HG02759 (cell line): Measurements from ENCODE around the gene DLG2.

Source experiments
- ATAC-seq: cut with Tn5 transposase; IDR thresholded peaks from one replicate; pipeline ENCODE4 v1.9.1; 2021; ENCODE audit warnings: mild to moderate bottlenecking, moderate library complexity; ENCODE audit not compliant: unreplicated experiment

Gene DLG2

DNA sequence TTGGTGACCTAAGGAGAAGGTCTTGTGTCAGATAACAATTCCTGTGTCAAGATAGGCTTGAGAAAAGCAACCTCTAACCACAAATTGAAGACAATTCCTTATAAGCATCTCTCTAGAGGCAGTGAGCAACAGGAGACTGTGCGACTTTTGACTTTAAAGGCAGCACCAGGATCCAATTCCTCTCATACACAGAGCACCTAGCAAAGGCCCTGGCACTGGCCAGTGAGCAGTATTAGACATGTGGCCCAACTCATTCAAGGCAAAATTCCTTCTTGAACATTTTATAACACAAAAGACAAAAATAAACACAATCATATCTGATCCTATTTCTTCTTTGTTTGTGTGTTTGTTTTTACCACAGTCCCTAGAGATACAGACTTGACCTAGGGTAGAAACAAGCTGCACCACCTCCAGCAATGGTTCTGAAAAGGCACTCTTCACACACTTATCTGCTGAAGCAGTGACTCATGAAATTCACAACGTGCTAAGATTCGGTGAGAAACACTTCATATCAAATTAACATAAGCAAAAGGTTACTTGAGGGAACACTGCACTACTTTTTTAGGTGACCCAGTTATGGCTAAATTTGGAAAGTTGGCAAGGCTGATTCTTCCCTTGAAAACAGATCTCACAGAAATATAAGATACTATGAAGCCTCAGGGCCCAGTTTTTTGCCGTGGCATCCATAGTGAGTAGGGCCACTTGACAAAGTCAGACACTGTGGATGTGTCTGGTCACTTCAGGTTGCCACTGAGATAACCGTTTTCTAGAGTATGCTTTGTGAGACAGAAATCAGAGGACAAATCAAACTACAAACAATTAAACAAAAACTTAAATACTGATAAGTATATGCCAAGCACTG, 1018.9 kb downstream of the DLG2 start:
- no peak for ATAC-seq

DNA sequence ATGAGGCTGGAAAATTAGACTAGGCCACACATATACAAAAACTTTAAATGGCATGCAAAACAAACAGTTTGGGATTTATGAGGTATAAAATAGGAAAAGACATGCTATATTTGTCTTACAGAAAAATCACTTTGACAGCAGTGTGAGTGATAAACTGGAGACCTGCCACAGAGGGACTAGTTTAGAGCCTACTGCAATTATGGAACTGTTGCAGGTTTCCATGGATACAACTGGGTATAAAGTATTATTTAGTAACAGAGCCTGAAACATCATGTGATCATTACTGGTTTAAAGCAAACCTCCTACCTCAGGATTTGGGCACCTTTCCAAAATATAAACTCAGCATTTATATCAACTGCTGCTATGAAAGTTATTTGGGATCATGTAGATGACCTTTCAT, 1032.5 kb downstream of the DLG2 start:
- no peak for ATAC-seq

DNA sequence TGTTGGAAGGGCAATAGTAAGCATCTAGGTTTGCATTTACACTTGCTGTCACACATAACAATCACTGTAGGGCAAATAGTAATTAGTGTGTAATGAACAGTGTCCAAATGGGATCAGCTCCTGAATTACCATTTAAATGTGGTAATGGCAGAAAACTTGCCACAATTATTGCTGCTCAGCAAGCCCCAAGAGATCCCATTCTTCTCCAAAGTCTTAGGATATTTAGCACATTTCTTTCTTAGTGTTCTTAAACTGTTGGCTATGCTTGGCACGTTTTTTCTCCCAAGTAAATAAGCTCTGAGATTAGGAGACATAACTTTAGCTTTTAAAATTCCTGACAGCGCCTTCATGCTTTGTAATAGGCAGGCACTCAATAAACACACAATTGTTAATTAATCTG, 1037.0 kb downstream of the DLG2 start:
- no peak for ATAC-seq

DNA sequence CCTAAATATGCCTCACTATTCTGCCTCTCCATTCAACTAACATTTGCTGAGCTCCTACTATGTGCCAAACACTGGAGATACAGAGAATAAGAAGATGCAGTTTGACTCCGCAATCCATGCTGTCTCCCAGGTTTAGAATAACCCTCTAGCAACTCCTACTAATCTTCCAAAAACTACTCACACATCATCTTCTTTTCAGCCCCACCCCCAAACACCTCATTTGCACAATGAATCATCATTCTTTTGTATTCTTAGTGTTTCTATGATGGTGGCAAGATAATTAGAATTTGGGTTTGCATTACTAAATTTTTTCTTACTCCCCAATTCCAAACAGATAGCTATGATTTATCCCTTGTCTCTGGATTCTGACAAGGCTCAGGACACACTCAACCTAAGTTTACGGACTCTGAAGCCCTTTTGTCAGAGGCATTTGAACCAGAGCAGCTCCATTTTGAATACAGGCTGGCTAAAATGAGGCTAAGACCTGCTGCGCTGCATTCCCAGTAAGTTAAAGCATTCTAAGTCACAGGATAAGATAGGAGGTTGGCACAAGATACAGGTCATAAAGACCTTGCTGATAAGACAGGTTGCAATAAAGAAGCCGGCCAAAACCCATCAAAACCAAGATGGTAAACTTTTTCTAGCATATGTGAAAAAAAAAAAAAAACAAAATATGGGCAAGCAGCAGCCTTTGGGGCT, 1038.9 kb downstream of the DLG2 start:
- no peak for ATAC-seq

DNA sequence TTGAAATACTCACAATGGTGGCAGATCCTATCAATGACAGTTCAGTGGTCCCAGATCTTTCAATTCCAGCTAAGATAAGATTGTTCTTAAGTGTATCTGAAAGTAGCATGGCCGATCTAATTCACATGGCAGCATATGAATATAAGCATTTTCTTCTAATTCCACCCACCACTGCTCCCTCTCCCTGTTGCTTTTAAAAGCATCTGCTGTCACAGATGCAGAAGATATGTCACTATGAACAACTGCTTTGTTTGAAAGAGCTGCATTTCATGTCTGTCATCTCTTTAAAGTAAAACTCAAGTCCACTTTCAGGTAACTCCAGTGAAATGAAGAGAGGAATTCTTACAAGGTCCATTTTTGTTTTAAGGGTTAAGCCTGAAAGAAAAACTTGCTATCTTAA, 1044.0 kb downstream of the DLG2 start:
- ATAC-seq, result no peak

DNA sequence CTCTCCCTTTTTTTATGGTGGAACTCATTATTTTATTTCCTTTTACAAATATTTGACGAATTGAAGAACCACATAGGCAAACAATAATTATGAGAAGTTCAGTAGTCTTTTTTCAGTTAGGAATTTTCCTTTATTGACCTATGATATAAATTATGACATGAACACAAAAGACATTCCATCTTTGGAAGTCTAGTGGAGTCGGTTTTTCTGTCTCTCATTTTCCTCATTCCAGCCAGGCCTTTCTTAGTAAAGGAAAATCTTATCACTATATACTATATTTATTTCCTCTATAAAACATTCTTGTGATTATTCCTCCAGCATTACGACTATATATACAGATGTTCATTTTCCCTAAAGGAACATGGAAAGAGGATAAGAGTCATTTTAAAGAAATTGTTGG, 1046.1 kb downstream of the DLG2 start:
- no peak for ATAC-seq

DNA sequence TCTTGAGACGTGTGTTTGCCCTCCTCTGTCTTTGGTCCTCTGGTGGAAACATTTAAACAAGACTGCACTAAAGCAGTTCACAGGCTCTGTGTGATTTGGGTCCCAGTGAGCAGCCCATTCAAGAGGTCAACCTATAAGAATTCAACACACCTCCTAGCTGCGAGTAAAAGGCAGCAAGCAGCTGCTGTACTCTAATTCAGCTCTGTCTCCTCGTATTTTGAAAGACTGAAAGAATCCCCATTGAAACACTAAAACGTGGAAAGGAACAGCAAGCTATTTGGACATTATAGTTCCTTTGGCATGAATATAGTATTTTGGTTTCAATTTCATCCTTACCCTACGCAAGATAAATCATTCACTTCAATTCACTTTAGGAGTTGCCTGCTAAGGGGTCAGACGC, 1046.7 kb downstream of the DLG2 start:
- ATAC-seq, result no peak

DNA sequence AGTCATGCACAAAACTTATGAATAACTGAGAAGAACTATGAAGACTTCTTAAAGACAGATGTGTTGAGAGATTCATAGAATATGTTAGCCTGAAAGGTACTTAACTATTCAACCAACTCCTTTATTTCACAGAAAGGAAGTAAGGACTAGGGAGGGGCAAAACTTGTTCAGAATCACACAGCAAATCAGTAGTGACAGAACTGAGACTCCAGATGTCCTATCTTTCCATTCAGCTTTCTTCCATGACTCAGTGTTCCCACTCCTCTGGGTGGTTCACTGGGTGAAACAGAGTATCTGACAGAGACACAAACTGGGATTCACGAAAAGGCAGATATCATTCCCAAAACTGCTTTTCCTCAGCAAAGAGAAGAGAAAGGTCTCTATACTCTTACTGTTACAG, 1053.3 kb downstream of the DLG2 start:
- no peak for ATAC-seq

DNA sequence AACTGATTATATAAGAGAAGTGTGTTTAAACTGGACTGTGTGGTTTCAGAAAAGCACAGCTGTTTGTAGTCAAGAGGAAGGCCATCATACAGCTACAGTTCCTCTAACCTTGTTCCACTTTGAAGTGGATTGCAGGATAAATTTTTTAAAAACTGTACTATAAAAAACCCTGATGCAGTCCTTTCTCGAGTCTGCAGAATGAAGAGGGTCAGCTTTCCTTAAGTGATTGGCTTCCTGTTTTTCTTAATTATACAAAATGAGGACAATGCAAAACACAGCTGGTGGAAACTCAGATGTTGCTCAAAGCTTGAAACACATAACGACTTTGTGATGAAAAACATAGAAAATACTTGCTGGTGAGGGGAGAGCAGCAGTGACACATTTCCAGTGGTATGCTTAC, 1060.5 kb downstream of the DLG2 start:
- no peak for ATAC-seq

DNA sequence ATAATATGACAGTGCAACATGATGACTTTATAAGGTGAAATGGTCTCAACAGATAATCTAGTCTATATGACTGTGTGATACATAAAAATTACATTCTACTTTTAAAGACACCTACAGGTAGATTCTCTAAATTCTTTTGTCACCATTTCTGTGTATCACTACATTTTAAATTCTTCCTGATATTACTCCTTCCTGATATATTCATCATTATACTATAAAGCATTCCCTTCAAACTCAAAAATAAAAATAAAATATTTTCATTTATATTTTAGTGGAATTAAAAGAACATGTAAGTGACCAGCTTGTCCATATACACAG, 1062.3 kb downstream of the DLG2 start:
- no peak for ATAC-seq

DNA sequence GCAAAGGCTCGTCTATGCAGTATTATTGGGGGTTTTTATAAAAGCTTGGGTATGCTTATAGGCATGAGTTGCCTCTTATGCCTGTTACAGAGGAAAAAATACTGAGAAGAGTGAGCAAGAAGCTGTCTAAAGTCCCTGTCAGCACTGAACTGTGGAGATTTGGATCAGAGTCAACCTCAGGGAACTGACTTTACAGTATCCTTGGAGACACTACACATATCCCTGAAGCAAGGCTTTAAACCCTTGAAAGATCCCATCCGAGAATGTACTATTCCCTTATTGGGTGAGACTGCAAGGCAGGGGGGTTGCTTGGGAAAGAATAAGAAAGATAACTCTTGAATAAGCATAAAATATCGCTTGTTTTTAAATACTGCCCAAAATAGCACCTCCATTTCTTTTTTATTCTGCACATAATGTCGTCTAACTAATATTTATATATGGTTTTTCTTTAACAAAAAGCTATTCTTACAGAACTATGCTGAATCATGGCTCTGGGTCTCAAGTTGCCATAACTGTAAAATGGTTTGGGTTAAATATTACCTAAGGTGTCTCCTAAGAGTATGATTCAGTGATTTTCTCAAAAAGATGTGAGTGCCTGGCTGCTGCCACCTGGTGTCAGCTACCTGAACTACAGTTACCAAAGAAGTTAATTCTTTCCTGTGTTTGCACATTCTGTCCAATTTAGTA, 1062.8 kb downstream of the DLG2 start:
- ATAC-seq, result peak; percentile 87

DNA sequence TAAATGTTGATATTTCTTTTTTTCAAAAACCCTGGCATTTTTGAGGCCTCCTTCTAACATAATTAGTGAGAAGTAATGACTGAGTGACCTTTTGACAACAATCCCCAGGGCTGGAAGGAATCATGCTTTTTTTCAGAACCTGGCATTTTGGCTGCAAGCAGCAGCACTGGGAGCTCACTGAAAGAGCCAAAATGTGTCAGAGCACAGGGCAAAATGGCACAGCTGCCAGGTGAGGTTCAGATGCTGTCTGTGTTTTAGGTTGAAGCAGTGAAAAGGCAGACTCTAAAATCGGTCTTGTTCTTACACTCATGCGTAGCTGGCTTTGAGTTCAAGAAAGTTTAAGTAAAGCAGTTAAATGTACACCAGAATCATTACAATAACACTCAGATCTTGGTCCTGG, 1063.8 kb downstream of the DLG2 start:
- ATAC-seq, result no peak

DNA sequence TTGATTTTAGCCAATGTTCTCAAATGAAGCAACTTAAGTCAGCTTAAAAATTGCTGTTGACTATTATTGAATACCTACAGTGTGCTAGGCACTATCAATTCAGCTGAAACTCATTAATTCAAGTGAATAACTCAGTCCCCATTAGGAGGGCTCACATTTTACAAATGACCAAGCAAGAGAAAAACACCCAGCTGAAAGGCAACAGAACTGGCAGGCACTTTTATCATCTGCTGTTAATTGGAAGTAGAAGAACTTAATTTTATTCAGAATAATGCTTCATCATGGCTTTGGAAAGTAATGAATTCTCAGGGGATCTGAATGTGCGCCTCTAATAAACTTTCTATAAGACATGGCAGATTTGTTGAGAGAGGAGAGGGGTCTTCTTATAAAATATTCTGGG, 1066.9 kb downstream of the DLG2 start:
- no peak for ATAC-seq

DNA sequence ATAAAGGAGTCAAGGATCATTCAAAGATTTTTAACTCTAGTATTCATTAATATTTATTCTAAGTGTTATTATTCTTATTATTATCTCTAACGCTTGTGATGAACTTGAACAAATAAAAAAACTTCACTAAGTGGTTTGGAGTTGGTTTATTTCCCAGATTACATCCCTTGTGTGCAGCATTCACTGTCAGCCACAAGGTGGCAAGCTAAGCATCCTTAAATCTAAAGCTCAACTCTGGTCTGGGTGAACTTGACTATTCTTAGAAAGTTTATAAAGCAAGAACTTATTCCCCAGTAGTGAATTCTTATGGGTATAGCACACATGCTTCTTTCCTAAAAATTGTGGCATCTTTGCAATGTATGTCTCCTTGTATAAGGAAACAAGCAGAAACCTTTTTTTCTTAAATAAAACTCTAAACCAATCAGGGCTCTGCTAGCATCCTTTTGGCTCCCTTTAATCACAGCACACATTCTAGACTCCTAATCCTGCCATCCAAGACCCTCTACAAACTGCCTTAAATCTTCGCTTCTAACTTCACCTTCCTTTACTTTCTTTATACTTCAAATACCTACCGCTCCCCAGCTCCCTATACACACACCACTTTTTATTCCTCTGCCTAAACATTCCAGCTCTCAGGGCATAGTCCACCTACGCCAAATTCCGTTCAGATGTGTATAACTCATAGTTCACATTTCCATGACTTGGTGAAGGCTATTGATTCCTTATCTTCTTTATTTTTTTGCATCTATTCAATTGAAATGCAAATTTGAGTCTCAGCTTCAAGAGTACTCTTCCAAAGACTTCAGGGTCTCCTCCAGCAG, 1068.8 kb downstream of the DLG2 start:
- peak; percentile 97 for ATAC-seq

DNA sequence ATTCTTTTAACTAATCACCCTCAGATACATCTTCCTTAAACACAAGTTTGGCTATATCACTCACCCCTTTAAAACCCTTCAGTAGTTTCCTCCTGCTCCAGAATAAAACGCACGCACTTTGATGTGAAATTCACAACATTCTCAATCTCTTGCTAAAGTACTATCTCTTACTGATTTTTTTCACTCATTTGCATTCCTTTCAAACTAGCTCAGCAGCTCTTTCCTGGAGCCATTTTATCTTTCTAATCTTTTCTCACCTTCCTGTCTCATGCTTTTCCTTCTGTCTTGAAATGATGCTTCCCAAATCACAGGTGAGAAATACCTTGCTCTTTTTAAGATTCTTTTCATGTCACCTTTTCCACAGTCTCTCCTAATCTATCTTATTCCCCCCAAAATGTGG, 1074.4 kb downstream of the DLG2 start:
- no peak for ATAC-seq

DNA sequence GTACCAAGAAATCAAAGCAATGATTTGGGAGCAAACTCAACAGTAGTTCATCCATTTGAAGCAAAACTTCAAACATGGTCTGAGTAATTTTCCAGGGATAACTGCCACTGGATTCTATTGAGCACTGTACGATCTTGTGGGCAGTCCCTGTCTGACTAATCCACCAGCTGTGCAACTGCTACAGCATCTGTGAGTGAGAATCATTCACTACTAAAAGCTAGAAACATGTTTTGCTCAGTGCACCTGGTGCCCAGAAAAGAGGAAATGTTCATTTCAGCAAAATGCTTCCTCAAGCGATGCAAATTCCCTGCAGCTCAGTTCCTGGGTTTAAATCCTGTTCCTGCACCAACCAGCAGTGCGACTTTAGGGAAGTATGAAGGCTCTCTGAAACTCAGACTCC, 1077.9 kb downstream of the DLG2 start:
- ATAC-seq, result peak; percentile 92

DNA sequence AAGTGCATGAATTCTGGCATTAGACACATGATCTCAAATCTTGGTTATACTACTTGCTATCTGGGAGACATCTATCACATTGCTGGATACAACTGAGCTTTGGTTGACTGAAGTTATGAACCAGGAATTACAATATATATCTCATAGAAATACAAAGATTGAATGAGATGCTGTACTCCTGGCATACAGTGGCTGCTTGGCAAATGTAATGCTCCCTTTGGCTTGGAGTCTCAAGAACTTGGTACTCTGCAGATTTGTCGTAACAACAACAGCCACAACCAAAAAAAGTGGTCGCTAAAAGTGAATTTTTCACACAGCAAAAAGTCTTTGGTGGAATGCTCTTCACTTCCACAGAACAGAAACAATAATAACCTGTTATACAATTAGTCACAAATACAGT, 1082.6 kb downstream of the DLG2 start:
- ATAC-seq, result no peak

DNA sequence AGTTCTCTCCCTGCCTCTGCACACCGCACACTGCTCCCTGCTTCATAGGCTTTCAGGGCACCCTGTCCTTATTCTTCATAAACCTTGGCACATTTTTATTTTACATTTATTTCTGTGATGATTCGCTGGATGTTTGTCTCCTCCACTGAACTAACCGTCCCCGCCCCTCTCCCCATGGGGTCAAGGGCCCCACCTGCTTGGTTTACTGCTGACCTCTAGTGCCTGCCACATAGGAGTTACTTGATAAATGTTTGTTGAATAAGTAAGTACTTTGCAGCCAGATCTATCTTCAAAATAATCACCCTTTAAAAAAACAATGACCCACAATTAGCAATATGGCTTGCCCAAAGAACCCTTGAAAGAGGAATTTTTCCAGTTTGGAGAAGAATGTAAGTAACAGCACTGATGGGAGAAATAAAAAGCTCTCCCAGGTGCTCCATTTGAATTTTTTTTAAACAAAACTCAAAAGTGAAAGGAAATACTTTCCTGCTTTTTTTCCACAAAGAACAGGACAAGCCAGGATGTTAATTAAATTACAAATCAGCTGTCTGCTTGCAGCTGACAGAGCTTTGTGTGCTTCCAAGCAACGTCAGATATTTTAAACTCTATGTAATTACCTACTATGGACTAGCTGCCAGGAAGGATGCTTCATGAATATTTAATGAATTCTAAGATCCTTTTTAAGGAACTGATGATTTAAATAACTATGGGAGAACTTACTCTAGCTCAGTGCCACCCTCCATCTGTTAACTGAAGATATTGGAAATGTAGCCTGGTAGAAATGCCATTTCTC, 1083.6 kb downstream of the DLG2 start:
- ATAC-seq, result no peak

DNA sequence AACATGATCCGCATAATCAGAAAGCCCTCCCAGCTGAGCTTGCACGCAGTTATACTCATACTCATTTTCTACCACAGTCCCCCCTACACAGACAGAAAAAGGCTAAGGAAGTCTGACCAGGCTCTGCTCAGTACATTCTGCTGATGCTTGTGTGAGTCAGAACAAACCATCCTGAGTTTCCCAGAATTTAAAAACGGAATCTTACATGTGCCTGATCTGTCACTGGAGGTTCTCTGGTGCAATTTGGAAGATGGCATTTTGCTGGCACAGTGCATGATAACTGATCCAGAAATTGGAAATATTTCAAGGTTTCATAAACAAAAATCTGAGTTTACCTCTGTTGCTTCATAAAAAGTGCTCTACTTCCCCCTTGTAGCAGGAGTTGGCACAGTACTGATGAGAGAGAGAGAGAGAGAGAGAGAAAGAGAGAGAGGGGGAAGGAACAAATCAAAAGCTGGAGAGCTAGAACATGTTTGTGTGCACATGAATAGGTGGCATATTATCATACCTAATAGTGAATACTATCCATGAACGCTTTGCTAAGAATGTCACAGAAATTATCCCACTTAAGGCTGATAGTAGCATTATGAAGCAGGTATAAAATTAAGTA, 1085.3 kb downstream of the DLG2 start:
- ATAC-seq, result no peak

DNA sequence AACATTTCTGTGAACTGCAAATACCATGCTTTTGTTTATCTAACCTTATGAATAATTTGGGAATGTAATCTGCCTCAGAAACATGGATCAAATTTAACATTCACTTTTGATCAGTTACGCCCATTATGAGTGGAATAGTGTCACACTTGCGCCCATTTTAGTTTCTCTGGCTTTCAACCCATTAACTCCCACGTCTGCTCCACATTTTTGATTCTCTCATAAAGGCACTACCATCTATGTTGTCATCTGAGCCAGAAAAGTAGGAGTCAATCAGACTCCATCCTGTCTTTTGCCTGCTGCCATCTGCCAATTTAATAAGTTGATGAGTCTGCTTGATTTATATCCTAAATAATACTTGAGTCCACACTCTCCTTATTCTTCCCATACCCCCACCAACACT, 1090.7 kb downstream of the DLG2 start:
- ATAC-seq, result no peak
